ENCODE data around the gene EIF4G3. TPM values are rescaled to one million over a fixed set of nuclear protein-coding genes. Genes with fewer than 3 reads are reported as not detected.
"Not testable (repeated sequence)": the region's sequence is repeated elsewhere in the genome, so short reads cannot be mapped to it uniquely, and the experiment has no call there.

Gene EIF4G3
- total RNA-seq, 1 experiment from 2014 or later = 87.6 TPM

DNA sequence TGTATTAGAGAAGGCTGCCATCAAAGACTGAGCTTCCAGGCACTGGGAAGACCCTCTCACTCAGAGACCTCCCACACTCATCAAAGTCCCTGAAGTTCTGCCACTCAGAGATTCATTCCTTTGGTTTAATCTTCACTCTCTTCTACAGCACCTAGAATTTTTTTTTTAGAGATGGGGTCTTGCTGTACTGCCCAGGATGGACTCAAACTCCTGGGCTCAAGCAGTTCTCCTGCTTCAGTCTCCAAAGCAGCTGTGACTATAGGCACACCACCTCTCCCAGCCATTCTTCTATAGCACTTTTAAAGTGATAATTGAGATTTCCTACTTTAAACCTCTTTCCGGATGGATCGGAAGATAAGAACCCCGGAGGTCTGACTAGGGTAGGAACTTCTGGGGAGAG is 385.9 kb downstream of the EIF4G3 start:
- ChIA-PET CTCF (interaction anchor here (0.5 kb wide), 1 partner anchor 94 kb away, joined by 3 read pairs; no protein-coding TSS in a partner anchor), POLR2A (interaction anchor here (0.5 to 1.1 kb wide), 4 partner anchors 9 to 180 kb away, joined by 3 to 4 read pairs (median 3); no protein-coding TSS in a partner anchor)
- no peak for DNase-seq (ENCODE audit: unreplicated experiment)
- Mint-ChIP-seq H3K36me3 (ENCODE audit: insufficient read depth, unreplicated experiment) (peaks cover 13% of the 10 kb centered on the region), H3K27ac (ENCODE audit: low read depth, unreplicated experiment) (no peak overlapping the region), H3K4me3 (ENCODE audit: unreplicated experiment) (no peak overlapping the region), H3K27me3 (ENCODE audit: insufficient read depth, unreplicated experiment) (no peaks in the 10 kb centered on the region), H3K4me1 (ENCODE audit: insufficient read depth, unreplicated experiment) (peaks cover 10% of the 10 kb centered on the region), H3K9me3 (ENCODE audit: unreplicated experiment) (no peaks in the 10 kb centered on the region)
- no TSS peak for BruUV-seq (replicated peaks)
- TF ChIP-seq, protein P1, sequence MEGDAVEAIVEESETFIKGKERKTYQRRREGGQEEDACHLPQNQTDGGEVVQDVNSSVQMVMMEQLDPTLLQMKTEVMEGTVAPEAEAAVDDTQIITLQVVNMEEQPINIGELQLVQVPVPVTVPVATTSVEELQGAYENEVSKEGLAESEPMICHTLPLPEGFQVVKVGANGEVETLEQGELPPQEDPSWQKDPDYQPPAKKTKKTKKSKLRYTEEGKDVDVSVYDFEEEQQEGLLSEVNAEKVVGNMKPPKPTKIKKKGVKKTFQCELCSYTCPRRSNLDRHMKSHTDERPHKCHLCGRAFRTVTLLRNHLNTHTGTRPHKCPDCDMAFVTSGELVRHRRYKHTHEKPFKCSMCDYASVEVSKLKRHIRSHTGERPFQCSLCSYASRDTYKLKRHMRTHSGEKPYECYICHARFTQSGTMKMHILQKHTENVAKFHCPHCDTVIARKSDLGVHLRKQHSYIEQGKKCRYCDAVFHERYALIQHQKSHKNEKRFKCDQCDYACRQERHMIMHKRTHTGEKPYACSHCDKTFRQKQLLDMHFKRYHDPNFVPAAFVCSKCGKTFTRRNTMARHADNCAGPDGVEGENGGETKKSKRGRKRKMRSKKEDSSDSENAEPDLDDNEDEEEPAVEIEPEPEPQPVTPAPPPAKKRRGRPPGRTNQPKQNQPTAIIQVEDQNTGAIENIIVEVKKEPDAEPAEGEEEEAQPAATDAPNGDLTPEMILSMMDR (IDR thresholded peaks at IDR 0.05; ENCODE audit: unreplicated experiment) = no peak
- intact Hi-C loops (cut with micrococcal nuclease) = no loop called here

DNA sequence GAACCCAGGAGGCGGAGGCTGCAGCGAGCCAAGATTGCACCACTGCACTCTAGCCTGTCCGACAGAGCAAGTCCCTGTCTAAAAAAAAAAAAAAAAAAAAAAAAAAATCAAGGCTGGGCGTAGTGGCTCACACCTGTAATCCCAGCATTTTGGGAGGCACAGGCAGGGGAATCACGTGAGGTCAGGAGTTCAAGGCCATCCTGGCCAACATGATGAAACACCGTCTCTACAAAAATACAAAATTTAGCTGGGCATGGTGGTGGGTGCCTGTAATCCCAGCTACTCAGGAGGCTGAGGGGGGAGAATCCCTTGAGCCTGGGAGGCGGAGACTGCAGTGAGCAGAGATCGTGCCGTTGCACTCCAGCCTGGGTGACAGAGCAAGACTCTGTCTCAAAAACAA is 387.1 kb downstream of the EIF4G3 start:
- intact Hi-C loops (cut with micrococcal nuclease) = loop anchor here (5.0 kb wide), 1 partner anchor 408 kb away; no protein-coding TSS in a partner anchor
- CTCF ChIA-PET = interaction anchor here (0.6 kb wide), 2 partner anchors 18 to 84 kb away, joined by 3 to 4 read pairs; no protein-coding TSS in a partner anchor

DNA sequence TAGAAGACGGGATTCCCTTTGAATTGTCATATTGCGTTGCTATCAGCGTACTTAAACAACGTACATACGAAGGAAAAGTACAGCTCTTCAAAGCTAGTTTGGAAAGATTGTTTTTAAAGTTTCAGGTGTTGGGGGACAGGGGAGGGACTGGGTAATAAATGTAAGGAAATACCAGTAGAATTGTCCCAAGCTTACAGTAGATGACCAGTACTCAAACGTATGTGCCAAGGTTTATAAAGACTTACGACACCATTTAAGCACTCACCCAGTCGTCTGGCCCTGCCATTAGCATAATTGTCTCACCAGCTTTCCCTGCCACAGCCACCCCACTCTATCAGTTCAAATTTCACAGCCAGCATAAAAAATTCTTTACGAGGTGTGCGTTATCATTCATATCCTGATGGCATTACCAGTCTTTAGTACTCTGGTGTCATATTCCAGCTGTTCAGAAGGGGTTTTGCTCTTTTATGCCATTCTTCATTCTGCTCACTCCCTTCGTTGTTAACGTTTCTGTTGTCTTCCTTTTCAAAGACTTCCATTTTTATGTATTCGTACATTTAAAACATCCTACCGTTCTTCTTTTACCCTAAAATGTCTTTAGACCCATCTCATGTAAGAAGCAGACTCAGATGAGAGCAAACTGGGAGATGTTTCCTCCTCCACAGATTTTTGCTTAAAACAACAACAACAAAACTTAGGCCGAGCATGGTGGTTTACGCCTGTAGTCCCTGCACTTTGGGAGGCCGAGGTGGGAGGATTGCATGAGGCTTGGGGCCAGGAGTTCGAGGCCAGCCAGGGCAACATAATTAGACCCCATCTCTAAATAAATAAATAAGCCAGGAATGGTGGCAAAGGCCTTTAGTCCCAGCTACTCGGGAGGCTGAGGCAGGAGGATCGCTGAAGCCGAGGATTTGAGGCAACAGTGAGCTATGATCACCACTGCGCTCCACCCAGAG is 388.6 kb downstream of the EIF4G3 start:
- peak; percentile 64 for DNase-seq (ENCODE audit: unreplicated experiment)
- TF ChIP-seq, protein P1 (IDR thresholded peaks at IDR 0.05; ENCODE audit: unreplicated experiment) = no peak
- no TSS peak for BruUV-seq (replicated peaks)
- ChIA-PET POLR2A (interaction anchor here (0.7 to 4.3 kb wide), 24 partner anchors 8 to 430 kb away, joined by 3 to 30 read pairs (median 4); partner anchors contain the start of gene DDOST), CTCF (interaction anchor here (1.1 to 1.2 kb wide), 2 partner anchors 11 to 108 kb away, joined by 3 read pairs; no protein-coding TSS in a partner anchor)
- Mint-ChIP-seq H3K4me1 (ENCODE audit: insufficient read depth, unreplicated experiment) (peaks cover 10% of the 10 kb centered on the region), H3K36me3 (ENCODE audit: insufficient read depth, unreplicated experiment) (peaks cover 18% of the 10 kb centered on the region), H3K4me3 (ENCODE audit: unreplicated experiment) (peak overlapping the region; percentile 95), H3K27me3 (ENCODE audit: insufficient read depth, unreplicated experiment) (no peaks in the 10 kb centered on the region), H3K27ac (ENCODE audit: low read depth, unreplicated experiment) (peak overlapping the region; percentile 89), H3K9me3 (ENCODE audit: unreplicated experiment) (no peaks in the 10 kb centered on the region)
- intact Hi-C loops (cut with micrococcal nuclease) = loop anchor here (5.0 kb wide), 1 partner anchor 409 kb away; no protein-coding TSS in a partner anchor

More for the DNA sequence above, 387.1 kb downstream of the EIF4G3 start:
- H3K4me1 Mint-ChIP-seq (ENCODE audit: insufficient read depth, unreplicated experiment); POLR2A ChIA-PET; H3K4me3 Mint-ChIP-seq (ENCODE audit: unreplicated experiment); H3K9me3 Mint-ChIP-seq (ENCODE audit: unreplicated experiment); H3K27ac Mint-ChIP-seq (ENCODE audit: low read depth, unreplicated experiment); BruUV-seq (replicated peaks); H3K27me3 Mint-ChIP-seq (ENCODE audit: insufficient read depth, unreplicated experiment); DNase-seq (ENCODE audit: unreplicated experiment): not testable (repeated sequence)
- peaks cover 13% of the 10 kb centered on the region for H3K36me3 Mint-ChIP-seq (ENCODE audit: insufficient read depth, unreplicated experiment)

DNA sequence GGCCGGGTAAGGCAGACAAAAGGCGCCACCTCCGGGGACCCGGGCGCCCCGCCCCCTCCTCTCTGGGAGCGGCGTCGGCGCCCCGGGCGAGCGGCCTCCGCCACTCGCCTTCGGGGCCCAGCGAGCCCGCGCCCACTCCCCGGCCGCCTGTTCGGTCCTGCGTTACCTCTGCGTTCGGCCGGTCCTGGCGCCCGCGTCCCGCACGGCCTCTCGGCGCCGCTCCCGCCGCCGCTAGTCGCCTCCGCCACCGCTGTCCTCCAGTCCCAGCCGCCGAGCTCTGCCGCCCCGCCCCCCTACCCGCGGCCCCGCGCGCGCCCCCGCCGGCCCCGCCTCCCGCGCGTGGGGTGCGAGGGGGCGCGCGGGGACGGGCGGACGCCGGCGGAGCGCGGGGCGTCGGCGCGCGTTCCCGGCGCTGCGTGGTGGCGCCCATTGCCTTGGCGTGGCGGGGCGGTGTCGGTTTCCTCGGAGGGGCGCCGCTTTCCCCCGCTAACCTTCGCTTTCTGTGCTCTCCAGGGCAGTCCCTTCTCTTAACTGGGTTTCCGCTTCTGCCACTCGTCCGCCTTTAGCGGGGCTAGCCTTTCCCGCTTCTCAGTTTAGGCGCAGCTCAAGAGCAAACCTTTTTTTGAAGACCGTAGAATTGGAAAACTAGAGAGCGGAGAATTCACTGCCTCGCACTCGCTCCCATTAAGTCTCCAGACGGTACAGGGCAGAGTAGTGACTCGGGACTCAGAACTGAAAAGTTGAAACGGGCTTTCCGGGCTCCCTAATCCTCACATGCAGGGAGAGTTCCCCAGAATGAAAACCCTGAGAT is 389.5 kb downstream of the EIF4G3 start, which contains the start of gene HP1BP3:
Gene HP1BP3, minus strand, starts transcription at position 279 of the 811 bp plus-strand sequence. CDS start 6,867 bp downstream, outside the sequence.
- ChIA-PET CTCF (interaction anchor here (0.7 to 1.2 kb wide), 6 partner anchors 12 to 407 kb away, joined by 3 to 8 read pairs (median 3); no protein-coding TSS in a partner anchor), POLR2A (interaction anchor here (0.6 to 4.3 kb wide), 54 partner anchors 9 to 1066 kb away, joined by 3 to 30 read pairs (median 4); partner anchors contain the start of gene DDOST)
- no peaks in the 10 kb centered on the region for H3K9me3 Mint-ChIP-seq (ENCODE audit: unreplicated experiment)
- peak within 1 kb of the TSS; percentile 95 for H3K27ac Mint-ChIP-seq (ENCODE audit: low read depth, unreplicated experiment)
- intact Hi-C loops (cut with micrococcal nuclease) = loop anchor here (5.0 kb wide), 1 partner anchor 410 kb away; no protein-coding TSS in a partner anchor
- peak within 1 kb of the TSS; percentile 95 for H3K4me3 Mint-ChIP-seq (ENCODE audit: unreplicated experiment)
- TSS peak; percentile 88 for BruUV-seq (replicated peaks)
- H3K36me3 Mint-ChIP-seq (ENCODE audit: insufficient read depth, unreplicated experiment) = peaks cover 18% of the 10 kb centered on the region
- DNase-seq (ENCODE audit: unreplicated experiment) = peak; percentile 61
- TF ChIP-seq, protein P1 (IDR thresholded peaks at IDR 0.05; ENCODE audit: unreplicated experiment) = no peak
- peaks cover 10% of the 10 kb centered on the region for H3K4me1 Mint-ChIP-seq (ENCODE audit: insufficient read depth, unreplicated experiment)
- H3K27me3 Mint-ChIP-seq (ENCODE audit: insufficient read depth, unreplicated experiment) = no peaks in the 10 kb centered on the region

Measured in MCF 10A (cell line).